ENCODE data around the gene PTPRM.

Gene PTPRM

DNA sequence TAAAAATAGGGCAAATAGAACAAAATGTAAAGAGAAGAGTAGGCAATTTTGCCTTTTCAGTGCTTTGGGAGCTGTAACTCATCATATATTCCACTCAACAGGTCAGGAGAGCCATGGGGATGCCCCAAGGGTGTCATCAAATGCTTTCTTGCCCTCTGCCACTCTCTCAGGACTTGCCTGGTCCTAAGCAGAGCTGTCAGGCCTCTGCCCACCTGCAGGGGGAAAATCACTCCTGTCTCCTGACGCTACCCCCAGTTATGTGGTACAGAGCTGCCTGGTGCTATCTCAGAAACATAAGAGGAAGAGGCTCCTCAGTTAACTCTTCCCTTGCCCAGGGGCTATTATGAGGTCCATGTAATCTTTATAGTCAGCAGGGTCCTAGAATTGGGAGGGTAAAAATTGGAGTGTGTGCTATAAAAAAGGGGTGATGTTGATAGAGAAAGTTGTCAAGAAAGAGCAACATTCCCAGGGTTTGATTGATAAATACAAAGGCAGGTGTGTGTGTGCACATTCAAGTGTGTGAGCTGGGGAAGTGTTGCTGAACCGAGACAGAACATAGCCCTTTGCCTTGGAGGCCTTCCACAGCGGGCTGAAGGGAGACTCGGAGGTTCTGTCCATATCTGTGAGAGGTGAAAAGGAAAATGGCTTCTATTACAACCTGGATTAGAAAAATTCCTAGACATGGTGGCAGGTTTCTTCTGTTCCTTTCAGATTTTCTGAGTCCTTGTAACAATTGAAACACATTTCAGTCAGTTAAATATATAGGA is 25.4 kb downstream of the PTPRM start:
- ChIA-PET CTCF (no interaction called here), POLR2A (no interaction called here)
- DNase-seq (ENCODE audit: extremely low spot score) = no peak
- TF ChIP-seq, protein P1, sequence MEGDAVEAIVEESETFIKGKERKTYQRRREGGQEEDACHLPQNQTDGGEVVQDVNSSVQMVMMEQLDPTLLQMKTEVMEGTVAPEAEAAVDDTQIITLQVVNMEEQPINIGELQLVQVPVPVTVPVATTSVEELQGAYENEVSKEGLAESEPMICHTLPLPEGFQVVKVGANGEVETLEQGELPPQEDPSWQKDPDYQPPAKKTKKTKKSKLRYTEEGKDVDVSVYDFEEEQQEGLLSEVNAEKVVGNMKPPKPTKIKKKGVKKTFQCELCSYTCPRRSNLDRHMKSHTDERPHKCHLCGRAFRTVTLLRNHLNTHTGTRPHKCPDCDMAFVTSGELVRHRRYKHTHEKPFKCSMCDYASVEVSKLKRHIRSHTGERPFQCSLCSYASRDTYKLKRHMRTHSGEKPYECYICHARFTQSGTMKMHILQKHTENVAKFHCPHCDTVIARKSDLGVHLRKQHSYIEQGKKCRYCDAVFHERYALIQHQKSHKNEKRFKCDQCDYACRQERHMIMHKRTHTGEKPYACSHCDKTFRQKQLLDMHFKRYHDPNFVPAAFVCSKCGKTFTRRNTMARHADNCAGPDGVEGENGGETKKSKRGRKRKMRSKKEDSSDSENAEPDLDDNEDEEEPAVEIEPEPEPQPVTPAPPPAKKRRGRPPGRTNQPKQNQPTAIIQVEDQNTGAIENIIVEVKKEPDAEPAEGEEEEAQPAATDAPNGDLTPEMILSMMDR (IDR thresholded peaks at IDR 0.05; ENCODE audit: control extremely low read depth, extremely low read depth, low read depth, missing control alignments) = no peak

DNA sequence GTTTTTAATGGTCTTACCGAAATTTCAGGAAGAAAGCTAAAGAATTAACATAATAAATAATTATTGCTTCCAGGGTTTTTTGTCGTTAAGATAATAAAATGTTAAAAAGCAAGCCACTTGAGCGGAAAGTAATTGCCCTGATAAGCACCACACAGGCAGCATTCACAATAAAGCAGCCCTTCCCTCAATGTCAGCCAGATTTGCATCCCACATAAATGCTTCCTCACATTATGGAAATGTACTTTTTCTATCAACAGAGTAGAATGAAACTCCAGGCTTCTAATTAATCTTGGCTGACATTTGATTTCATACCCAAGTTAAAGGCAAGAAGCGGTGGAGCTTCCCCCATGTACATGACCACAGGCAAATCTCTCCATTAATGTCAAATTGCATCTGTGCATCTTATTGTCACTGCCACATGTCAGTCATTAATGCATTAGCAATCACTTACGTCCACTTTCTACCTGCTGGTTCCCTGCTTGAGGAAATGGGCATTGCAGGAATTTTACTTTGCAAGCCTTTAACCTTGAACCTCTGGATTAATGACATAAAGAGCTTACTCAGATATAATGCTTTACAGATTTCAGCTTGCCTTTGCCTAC is 26.2 kb downstream of the PTPRM start:
- POLR2A ChIA-PET = no interaction called here
- no peak for DNase-seq (ENCODE audit: extremely low spot score)
- TF ChIP-seq, protein P1 (IDR thresholded peaks at IDR 0.05; ENCODE audit: control extremely low read depth, extremely low read depth, low read depth, missing control alignments) = no peak
- CTCF ChIA-PET = interaction anchor here (1.2 kb wide), 1 partner anchor 9 kb away, joined by 3 read pairs; no protein-coding TSS in a partner anchor

DNA sequence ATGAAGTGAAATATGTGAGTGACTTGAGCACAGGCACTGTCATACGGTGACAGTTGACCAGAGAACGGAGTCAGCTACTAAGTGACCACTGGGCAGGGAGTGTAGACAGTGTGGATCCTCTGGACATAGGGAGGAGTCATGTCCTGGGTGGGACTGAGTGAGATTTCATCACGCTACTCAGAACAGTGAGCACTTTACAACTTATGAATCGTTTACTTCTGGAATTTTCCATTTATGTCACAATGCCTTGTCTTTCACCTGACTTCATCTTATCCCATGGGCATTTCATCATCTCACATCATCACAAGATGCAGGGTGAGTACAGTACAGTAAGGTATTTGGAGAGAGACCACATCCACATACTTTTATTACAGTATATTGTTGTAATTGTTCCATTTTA is 29.0 kb downstream of the PTPRM start:
- TF ChIP-seq, protein P1 (IDR thresholded peaks at IDR 0.05; ENCODE audit: control extremely low read depth, extremely low read depth, low read depth, missing control alignments) = no peak
- no peak for DNase-seq (ENCODE audit: extremely low spot score)
- POLR2A ChIA-PET = no interaction called here
- CTCF ChIA-PET = no interaction called here

DNA sequence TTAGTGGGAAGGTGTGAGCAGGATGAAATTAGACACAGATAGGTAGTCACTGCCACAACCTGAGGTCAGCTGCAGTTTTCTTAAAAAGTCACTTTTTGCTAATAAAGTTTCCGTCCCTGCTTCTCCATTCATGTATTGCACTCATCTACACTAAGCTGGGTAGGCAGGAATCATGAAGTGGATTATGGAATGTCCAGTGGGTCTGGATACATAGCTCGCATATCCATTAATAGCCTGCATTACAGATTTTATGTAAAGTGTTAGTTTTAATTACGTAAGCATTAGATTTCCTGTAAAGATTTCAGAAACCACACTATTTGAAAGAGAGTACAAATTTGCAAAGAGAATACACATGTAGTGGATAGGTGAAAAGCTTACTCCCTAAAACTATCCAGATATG is 30.4 kb downstream of the PTPRM start:
- CTCF ChIA-PET = no interaction called here
- TF ChIP-seq, protein P1 (IDR thresholded peaks at IDR 0.05; ENCODE audit: control extremely low read depth, extremely low read depth, low read depth, missing control alignments) = no peak
- no peak for DNase-seq (ENCODE audit: extremely low spot score)
- POLR2A ChIA-PET = no interaction called here

DNA sequence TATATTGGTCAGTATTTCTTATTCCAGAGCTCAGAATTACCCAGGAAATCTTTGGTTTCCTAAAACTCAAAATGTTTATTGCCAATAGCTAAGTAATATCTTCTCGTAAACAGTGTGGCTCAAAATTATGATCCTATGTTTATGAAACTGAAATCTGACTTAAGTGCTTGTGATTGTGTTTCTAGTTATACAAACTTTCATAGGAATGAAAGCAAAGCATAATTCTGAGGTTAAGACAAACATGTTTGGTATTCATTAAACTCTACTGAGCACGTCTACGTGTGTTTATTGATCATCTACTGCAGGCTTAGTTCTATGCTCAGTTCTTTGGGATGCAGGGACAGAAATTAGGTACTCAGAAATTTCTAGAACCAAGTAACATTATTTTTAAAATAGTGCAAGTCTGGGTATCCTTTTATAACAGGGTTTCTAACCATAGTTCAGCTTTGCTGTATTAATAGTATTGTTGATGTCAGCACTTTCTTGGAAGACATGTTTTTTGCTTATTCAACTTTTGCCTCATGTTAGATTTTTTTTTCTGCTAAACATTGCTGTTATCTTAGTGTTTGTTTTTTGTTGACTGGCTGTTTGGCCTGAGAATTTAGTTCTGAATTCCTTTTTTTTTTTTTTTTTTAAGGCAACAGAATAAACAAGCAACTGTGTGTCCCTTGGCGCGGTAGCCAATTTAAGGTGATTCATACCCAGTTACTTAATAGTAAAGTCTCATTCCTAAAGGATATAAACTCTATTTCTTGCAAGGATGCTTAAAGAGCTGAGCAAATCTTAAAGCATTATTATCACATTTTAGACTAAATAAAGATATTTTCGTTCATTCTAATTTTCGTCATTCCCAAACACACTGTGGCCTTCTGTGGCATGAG is 31.3 kb downstream of the PTPRM start:
- TF ChIP-seq, protein P1 (IDR thresholded peaks at IDR 0.05; ENCODE audit: control extremely low read depth, extremely low read depth, low read depth, missing control alignments) = no peak
- DNase-seq (ENCODE audit: extremely low spot score) = no peak
- POLR2A ChIA-PET = no interaction called here
- CTCF ChIA-PET = interaction anchor here (1.1 to 1.4 kb wide), 3 partner anchors 10 to 23 kb away, joined by 3 to 5 read pairs (median 3); no protein-coding TSS in a partner anchor

DNA sequence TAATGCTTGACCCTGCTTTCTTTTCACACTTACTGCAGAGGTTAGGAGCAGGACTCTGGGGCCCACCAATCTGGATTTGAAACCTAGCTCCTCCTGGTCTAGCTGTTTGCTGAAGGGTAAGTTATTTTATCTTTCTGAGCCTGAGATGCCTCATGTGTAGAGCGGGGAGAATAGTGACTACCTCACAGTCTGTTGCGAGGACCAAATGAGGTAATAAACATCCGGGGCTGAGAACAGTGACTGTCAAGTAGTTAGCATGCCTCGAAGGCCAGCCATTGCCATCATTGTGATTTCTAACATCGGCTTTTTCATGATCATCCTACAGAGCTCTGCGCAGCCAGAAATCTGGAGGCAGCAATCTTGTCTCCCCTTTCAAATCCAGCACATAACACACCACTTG is 32.9 kb downstream of the PTPRM start:
- TF ChIP-seq, protein P1 (IDR thresholded peaks at IDR 0.05; ENCODE audit: control extremely low read depth, extremely low read depth, low read depth, missing control alignments) = no peak
- POLR2A ChIA-PET = no interaction called here
- CTCF ChIA-PET = interaction anchor here (1.4 kb wide), 1 partner anchor 9 kb away, joined by 5 read pairs; no protein-coding TSS in a partner anchor
- no peak for DNase-seq (ENCODE audit: extremely low spot score)
